Measurements from ENCODE around the gene PLA2G12B.

DNA sequence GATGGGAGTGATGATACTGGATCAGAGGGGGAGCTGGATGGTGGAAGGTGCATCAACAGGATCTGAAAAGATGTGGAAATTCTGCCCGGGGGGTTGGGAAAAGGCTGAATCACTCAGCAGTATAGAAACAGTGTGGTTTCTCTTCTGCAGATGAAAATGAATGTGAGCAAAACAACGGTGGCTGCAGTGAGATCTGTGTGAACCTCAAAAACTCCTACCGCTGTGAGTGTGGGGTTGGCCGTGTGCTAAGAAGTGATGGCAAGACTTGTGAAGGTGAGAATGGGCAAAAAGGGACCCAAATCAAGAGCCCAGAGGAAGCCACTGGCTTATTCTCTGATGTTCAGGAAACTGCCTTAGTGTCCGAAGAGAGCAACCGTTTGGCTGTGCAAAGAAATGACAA is 48.2 kb downstream of the PLA2G12B start:
- TF ChIP-seq TCF12 (IDR thresholded peaks at IDR 0.05; ENCODE audit: low read depth) (no peak), REST (IDR thresholded peaks at IDR 0.05; ENCODE audit: low read depth) (no peak), CREB1 (IDR thresholded peaks at IDR 0.05; ENCODE audit: low read depth) (no peak), TEAD4 (IDR thresholded peaks at IDR 0.05) (no peak), CEBPB (IDR thresholded peaks at IDR 0.05) (no peak)
